ENCODE data around the gene THSD8.
A peak's percentile ranks its signal among the peaks of the same experiment; 100 is the strongest.

THSD8 gene

DNA sequence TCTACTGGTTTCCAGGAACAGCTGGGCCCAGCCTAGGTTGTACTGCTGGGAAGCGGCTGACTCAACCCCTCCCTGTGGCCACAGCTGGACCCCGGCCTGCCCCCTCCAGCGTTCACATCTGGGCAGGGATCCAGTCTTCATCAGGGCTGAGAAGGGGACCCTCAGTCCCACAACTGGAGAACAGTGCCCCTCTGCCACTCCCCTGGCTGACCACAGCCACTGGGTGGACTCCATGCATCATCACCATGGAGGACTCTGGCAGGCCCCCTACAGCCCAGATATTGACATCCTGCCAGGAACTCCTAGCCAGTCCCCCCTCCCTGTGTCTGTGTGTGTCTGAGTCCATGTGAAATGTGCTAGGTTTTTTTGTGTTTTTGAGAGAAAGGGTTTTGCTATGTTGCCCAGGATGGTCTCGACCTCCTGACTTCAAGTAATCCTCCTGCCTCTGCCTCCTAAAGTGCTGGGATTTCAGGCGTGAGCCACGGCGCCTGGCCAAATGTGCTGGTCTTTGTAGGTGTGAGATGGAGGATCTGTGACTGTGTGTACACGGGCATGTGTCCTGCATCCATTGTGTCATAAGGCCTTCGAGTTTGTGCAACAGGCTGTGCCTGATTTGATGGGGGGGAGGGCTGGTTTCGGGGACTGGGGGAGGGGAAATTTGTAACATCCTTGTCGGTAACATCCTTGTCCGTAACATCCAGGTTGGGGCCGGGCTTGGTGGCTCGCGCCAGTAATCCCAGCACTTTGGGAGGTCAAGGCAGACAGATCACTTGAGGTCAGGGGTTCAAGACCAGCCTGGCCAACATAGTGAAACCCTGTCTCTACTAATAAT lies 22.5 kb upstream of the THSD8 start:
- TF ChIP-seq, protein P1, sequence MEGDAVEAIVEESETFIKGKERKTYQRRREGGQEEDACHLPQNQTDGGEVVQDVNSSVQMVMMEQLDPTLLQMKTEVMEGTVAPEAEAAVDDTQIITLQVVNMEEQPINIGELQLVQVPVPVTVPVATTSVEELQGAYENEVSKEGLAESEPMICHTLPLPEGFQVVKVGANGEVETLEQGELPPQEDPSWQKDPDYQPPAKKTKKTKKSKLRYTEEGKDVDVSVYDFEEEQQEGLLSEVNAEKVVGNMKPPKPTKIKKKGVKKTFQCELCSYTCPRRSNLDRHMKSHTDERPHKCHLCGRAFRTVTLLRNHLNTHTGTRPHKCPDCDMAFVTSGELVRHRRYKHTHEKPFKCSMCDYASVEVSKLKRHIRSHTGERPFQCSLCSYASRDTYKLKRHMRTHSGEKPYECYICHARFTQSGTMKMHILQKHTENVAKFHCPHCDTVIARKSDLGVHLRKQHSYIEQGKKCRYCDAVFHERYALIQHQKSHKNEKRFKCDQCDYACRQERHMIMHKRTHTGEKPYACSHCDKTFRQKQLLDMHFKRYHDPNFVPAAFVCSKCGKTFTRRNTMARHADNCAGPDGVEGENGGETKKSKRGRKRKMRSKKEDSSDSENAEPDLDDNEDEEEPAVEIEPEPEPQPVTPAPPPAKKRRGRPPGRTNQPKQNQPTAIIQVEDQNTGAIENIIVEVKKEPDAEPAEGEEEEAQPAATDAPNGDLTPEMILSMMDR (IDR thresholded peaks at IDR 0.05; ENCODE audit: insufficient read depth, low read depth, low read length, missing control alignments) = peak; percentile 11
- H3K4me3 ChIP-seq (ENCODE audit: low read depth, low read length) = peak overlapping the region; percentile 92
- peak; percentile 64 for DNase-seq (ENCODE audit: low read depth)

DNA sequence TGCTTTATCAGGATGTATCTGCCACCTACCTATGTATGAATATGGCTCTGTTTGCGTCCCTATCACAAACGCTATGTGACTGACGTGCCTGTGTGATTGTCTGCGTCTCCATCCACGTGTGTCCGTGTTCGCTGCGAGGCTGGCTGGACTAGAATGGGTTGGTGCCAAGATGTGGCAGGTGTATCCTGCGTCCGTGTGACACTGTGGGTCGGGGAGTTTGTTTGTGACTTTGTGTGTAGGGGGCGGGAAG lies 19.8 kb upstream of the THSD8 start:
- no peak for DNase-seq (ENCODE audit: low read depth)
- TF ChIP-seq, protein P1 (IDR thresholded peaks at IDR 0.05; ENCODE audit: insufficient read depth, low read depth, low read length, missing control alignments) = no peak
- H3K4me3 ChIP-seq (ENCODE audit: low read depth, low read length) = peak overlapping the region; percentile 46

DNA sequence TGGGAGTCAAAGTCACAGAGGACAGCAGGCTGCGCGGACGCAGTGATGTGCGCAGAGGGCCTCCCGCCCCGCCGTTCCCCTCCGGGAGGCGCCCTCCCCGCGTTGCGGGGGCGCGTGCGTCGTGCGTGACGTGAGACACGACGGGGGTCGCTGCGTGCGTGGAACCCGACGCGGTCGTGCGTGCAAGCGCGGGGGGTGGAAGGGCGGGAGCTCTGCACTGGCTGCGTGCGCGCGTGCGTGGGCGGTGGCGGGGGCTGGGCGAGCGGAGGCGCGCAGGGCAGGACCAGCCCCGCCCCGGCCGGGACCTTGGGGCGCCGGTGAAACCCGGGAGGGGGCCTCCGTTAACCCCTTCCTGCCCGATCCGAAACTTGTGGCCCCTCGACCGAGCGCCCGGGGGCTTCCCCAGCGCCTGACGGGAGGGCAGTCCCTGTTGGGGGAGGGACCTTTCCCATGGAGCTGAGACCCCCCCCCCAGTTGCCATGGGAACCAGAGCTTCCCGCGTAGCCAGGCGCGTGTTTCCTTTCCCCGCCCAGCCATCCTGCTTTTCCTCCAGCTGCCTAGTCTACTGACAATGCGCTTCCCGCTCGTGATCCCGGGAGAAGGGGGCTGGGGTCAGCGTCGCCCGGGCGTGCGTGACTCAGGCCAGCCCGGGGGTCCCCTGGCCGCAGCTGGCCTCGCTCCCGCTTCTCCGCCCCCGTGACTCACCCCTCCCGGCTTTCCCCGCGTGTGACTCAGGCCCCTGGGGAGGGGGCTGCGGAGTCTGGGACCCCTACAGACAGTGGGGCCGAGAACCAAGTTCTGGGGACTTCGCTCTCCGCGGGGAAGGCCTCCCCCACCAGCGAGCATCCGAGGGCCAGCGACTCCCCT lies 19.2 kb upstream of the THSD8 start:
- H3K4me3 ChIP-seq (ENCODE audit: low read depth, low read length) = peak overlapping the region; percentile 46
- TF ChIP-seq, protein P1 (IDR thresholded peaks at IDR 0.05; ENCODE audit: insufficient read depth, low read depth, low read length, missing control alignments) = peak; percentile 8
- peak; percentile 93 for DNase-seq (ENCODE audit: low read depth)

DNA sequence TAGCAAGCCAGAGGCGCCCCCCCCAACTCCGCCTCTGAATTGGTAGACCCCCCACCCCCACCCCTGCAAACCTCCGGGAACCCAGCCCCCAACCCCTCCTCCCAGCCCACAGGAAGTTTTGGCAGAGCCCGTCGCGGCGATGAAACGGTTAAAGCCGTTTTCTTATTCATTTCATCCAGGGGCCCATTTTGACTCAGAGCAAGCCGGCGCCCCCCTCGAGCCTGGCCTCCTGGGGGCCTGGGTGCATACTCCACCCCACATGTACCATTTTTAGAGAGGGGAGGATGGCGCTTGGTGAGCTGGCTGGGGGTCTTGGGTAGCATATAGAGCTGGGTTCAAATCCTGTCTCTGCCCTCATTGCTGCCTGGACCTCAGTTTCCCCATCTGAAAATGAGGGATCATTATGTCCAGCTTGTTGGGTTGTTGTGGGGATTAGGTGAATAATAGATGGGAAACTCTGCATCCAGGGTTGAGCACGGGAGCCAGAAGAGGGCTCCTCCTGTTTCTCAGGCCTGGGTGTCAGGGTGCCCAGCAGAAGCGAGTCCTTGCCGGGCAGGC lies 18.5 kb upstream of the THSD8 start:
- TF ChIP-seq, protein P1 (IDR thresholded peaks at IDR 0.05; ENCODE audit: insufficient read depth, low read depth, low read length, missing control alignments) = no peak
- peak overlapping the region; percentile 46 for H3K4me3 ChIP-seq (ENCODE audit: low read depth, low read length)
- peak; percentile 78 for DNase-seq (ENCODE audit: low read depth)

DNA sequence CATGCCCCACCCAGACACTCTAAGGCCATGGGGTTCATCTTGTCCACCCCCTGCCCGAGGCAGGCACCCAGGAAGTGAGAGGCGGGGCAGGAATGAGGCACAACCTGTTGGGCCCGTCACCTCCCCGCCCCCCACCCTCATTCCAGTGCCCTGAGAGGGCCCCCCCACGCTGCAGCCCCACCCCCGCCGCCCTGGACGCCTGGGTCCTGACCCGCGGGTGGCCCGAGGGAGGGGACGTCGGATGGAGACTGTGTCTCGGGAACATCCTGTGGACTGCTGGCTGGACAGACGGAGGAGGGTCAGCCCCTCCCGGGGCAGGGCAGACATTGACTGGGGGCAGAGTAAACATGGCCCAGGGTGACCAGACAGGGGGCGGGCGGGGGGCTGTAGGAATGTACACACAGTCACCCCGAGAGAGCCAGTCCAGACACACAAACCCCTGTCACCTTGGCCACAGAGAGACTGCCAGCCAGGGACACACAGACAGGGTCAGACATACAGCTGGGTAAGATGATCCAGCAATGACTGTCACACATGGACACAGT lies 17.9 kb upstream of the THSD8 start:
- DNase-seq (ENCODE audit: low read depth) = peak; percentile 35
- no peak overlapping the region for H3K4me3 ChIP-seq (ENCODE audit: low read depth, low read length)
- TF ChIP-seq, protein P1 (IDR thresholded peaks at IDR 0.05; ENCODE audit: insufficient read depth, low read depth, low read length, missing control alignments) = no peak

DNA sequence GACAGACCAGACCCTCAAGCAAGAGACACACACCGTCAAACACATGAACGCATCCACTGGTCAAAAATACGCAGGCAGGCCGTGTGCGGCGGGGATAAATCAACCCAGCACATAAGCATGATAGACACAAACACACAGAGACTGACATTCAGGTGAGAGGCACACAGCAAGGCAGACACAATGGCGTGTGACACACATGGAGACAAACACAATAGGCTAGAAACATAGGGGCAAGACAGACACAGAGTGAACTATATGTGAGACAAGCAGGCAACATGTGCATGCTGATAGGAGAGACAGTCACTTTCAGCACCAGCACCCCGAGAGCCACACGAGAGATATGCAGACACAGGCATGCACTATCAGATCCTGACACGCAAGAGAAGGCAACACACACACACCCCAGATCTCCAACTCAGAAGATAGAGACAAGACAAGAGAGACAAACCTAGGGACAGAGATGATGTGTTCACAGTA lies 17.4 kb upstream of the THSD8 start:
- DNase-seq (ENCODE audit: low read depth) = peak; percentile 55
- TF ChIP-seq, protein P1 (IDR thresholded peaks at IDR 0.05; ENCODE audit: insufficient read depth, low read depth, low read length, missing control alignments) = no peak
- H3K4me3 ChIP-seq (ENCODE audit: low read depth, low read length) = no peak overlapping the region
